ENCODE data around the gene MSI2.
"Not testable (repeated sequence)": the region's sequence is repeated elsewhere in the genome, so short reads cannot be mapped to it uniquely, and the experiment has no call there.

MSI2 gene

GRCh38 chr17:57255776-57256681 lies at the start of gene MSI2:
TSS of gene MSI2 (plus strand) at chr17:57256523. CDS start at chr17:57256743, 220 bp downstream.
- DNase-seq (ENCODE audit: extremely low read depth in 1 of 2, low read depth in 1 of 2) = peak; percentile 71 to 86

GRCh38 chr17:57206928-57207327 lies 49.4 kb upstream of the MSI2 start:
- DNase-seq (ENCODE audit: extremely low read depth in 1 of 2, low read depth in 1 of 2) = no peak

GRCh38 chr17:57207396-57207795 lies 48.9 kb upstream of the MSI2 start:
- no peak for DNase-seq (ENCODE audit: extremely low read depth in 1 of 2, low read depth in 1 of 2)

GRCh38 chr17:57210224-57210553 lies 46.1 kb upstream of the MSI2 start:
- no peak for DNase-seq (ENCODE audit: extremely low read depth in 1 of 2, low read depth in 1 of 2)

- DNase-seq (ENCODE audit: extremely low read depth in 1 of 2, low read depth in 1 of 2) = no peak
Measured at GRCh38 chr17:57210972-57211411, 45.3 kb upstream of the MSI2 start.

GRCh38 chr17:57211543-57211942 lies 44.8 kb upstream of the MSI2 start:
- DNase-seq (ENCODE audit: extremely low read depth in 1 of 2, low read depth in 1 of 2) = no peak

- no peak for DNase-seq (ENCODE audit: extremely low read depth in 1 of 2, low read depth in 1 of 2)
Measured at GRCh38 chr17:57213180-57213825, 43.0 kb upstream of the MSI2 start.

- DNase-seq (ENCODE audit: extremely low read depth in 1 of 2, low read depth in 1 of 2) = no peak
Measured at GRCh38 chr17:57215317-57215716, 41.0 kb upstream of the MSI2 start.

- no peak for DNase-seq (ENCODE audit: extremely low read depth in 1 of 2, low read depth in 1 of 2)
Measured at GRCh38 chr17:57221366-57222350, 34.7 kb upstream of the MSI2 start.

GRCh38 chr17:57222422-57222821 lies 33.9 kb upstream of the MSI2 start:
- DNase-seq (ENCODE audit: extremely low read depth in 1 of 2, low read depth in 1 of 2) = not testable (repeated sequence)

GRCh38 chr17:57225127-57225526 lies 31.2 kb upstream of the MSI2 start:
- no peak for DNase-seq (ENCODE audit: extremely low read depth in 1 of 2, low read depth in 1 of 2)

GRCh38 chr17:57226793-57227192 lies 29.5 kb upstream of the MSI2 start:
- DNase-seq (ENCODE audit: extremely low read depth in 1 of 2, low read depth in 1 of 2) = no peak

- DNase-seq (ENCODE audit: extremely low read depth in 1 of 2, low read depth in 1 of 2) = no peak
Measured at GRCh38 chr17:57228911-57229310, 27.4 kb upstream of the MSI2 start.

- no peak for DNase-seq (ENCODE audit: extremely low read depth in 1 of 2, low read depth in 1 of 2)
Measured at GRCh38 chr17:57234061-57234738, 22.1 kb upstream of the MSI2 start.

GRCh38 chr17:57234739-57235092 lies 21.6 kb upstream of the MSI2 start:
- no peak for DNase-seq (ENCODE audit: extremely low read depth in 1 of 2, low read depth in 1 of 2)

- DNase-seq (ENCODE audit: extremely low read depth in 1 of 2, low read depth in 1 of 2) = no peak
Measured at GRCh38 chr17:57235124-57235523, 21.2 kb upstream of the MSI2 start.

- no peak for DNase-seq (ENCODE audit: extremely low read depth in 1 of 2, low read depth in 1 of 2)
Measured at GRCh38 chr17:57236686-57237299, 19.5 kb upstream of the MSI2 start.

GRCh38 chr17:57240648-57241047 lies 15.7 kb upstream of the MSI2 start:
- DNase-seq (ENCODE audit: extremely low read depth in 1 of 2, low read depth in 1 of 2) = no peak

- no peak for DNase-seq (ENCODE audit: extremely low read depth in 1 of 2, low read depth in 1 of 2)
Measured at GRCh38 chr17:57242148-57242547, 14.2 kb upstream of the MSI2 start.

GRCh38 chr17:57243171-57243622 lies 13.1 kb upstream of the MSI2 start:
- DNase-seq (ENCODE audit: extremely low read depth in 1 of 2, low read depth in 1 of 2) = peak; percentile 35 to 56
